Fibroblast of skin of left quadriceps (primary cell): ENCODE data around the gene MOGAT2.
"Not testable (repeated sequence)": the region's sequence is repeated elsewhere in the genome, so short reads cannot be mapped to it uniquely, and the experiment has no call there.

Experiments used
- DNase-seq, 2 experiments: peaks; one replicate each; pipeline ENCODE4 v3.0.0-alpha.2; 2013; ENCODE audit warnings: low read depth in 2 of 2

MOGAT2 gene

DNA sequence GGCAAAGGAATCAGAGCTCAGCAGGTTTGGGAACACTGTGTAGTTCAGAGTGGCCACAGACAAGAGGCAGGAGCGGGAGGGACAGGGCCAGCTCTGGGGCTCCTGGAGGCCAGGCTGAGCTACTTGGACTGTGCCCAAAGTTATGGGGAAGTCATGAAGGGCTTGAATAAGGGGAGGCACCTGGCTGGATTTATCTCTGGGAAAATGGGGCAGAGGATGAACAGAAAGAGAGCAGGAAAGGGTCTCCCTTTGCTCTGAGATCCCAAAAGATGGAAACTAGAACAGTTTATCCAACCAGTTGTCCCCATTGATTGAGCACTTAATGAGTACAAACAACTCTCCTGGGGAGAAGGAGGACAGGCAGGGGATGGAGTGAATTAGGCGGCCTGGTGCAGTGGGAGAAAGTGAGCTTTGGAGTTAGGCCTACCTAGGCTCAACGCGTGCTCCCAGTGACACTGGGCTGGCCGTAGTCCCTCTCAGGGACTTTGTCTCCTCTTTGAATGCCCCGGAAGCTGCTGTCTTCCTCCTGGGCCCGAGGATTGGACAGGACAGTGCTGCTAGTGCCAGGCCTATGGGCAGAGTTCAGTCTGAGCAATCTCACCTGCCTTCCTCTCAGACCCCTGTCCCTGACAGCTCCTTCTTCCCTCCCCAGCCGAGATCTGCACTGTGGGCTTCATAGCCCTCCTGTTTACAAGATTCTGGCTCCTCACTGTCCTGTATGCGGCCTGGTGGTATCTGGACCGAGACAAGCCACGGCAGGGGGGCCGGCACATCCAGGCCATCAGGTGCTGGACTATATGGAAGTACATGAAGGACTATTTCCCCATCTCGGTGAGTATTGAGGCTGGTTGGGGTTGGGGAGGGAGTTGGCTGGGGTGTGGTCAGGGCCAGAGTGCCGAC lies 2.0 kb downstream of the MOGAT2 start:
- DNase-seq: no peak

GRCh38 chr11:75720639-75721038 lies 3.0 kb downstream of the MOGAT2 start:
- DNase-seq: no peak

DNA sequence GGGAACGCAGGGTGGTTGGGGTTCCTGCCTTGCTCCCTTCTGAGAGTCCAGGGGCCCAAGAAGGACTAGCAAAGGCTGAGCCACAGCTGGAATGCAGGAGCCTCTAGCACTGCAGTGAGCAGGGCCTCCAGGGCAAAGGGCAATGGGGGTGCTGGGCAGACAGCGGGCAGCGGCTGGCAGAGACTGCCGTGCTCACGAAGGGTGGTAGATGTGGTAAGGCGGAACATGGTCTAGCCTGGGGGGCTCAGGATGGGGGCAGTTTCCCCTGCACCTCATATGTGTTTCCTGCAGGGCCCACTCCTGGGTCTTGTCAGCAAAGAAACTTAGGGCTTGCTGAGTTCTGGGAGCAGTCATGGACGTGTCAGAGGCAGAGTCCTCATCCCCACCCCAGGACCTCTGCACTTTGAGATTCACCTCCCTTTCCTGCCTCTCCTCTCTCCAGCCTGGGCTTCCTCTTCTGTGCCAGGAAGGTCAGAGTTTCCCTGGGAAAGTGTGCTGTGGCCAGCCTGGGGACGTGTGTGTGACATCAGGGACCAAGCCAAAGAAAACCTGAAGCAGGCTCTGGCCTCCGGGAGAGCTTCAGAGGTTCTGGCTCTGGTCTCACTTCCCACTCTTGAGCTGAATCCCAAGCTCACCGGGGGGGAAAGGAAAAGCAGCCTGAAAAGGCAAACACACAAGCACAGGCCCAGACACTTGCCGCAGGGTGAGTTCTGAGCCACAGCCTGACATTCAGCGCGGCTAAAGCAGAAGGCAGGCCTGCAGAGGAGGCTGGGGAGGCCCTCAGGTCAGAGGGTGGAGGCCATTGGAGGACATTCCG lies 4.4 kb downstream of the MOGAT2 start:
- DNase-seq: no peak

DNA sequence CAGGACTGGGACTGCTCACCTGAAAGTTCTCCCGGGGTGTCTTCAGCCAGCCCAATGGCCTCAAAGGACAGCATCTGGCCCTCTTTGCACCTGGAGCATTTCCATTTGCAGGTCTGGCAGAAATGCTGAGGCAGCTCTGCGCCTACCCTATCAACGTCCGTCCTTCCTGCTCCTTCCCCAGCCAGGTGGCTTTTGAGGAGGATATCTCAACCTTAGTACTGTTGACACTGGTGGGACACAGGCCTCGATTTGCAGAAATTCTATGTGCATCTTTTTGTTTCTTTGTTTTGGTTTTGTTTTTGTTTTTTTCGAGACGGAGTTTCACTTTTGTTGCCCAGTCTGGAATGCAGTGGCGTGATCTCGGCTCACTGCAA lies 5.0 kb downstream of the MOGAT2 start:
- DNase-seq: no peak

GRCh38 chr11:75725547-75726320 lies 8.1 kb downstream of the MOGAT2 start:
- no peak for DNase-seq

DNA sequence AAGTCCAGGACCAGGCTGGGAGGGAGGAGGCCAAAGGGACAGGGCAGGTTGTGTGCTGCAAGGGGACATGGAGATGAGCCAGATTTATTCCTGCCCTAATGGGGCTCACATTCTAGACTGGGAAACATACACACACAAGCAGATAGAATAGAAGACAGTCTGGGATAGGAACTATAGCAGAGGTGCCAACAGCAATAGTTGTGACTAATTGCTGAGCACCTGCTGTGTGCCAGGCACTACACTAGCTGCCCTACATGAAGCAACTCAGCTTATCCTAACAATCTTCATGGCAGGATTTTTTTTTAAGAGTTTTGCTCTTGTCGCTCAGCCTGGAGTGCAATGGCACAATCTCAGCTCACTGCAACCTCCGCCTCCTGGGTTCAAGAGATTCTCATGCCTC lies 11.4 kb downstream of the MOGAT2 start:
- no peak for DNase-seq

GRCh38 chr11:75731095-75731494 lies 13.5 kb downstream of the MOGAT2 start:
- no peak for DNase-seq

DNA sequence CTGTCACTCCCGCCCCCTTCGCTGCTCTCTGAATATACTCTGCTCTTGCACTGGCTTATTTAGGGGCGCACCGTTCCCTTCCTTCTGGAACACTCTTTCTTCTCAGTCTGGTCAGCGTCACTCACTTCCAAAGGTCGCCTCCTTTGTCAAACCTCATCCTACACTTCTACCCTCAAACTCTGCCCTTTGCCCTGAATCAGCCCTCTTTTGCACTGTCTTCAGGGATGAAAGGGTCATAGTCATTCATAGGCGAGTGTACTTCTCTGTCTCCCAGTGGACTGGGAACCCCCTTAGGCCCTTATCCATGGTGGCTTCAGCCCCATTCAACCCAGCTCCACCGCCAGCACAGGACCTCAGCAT lies 15.4 kb downstream of the MOGAT2 start:
- DNase-seq: no peak

DNA sequence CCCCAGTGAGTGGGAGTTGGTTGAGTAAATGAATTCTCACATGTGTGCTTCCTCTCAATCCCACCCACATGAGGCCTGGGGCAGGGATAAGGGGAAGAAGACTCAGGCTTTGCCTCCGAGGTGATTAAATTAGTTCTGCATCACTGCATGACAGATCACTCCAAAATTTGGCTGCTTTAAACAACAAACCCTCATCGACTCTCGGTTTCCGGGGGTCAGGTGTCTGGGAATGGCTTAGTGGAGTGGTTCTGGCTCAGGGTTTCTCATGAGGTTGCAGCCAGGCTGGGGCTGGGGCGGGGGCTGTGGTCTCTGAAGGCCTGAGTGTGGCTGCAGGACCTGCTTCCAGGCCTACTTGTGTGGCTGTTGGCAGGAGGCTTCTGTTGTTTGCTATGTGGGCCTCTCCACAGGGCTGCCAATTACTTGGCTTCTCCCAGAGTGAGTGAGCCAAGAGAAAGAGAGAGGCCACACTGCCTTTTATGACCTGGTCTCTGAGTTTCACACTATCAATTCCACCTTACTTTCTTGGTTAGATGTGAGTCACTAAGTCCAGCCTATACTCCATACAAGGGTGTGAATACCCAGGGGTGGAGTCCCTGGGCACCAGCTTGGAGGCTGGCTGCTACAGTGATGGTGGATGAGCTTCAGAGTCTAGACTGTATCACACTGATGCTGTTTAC lies 15.9 kb downstream of the MOGAT2 start:
- no peak for DNase-seq

DNA sequence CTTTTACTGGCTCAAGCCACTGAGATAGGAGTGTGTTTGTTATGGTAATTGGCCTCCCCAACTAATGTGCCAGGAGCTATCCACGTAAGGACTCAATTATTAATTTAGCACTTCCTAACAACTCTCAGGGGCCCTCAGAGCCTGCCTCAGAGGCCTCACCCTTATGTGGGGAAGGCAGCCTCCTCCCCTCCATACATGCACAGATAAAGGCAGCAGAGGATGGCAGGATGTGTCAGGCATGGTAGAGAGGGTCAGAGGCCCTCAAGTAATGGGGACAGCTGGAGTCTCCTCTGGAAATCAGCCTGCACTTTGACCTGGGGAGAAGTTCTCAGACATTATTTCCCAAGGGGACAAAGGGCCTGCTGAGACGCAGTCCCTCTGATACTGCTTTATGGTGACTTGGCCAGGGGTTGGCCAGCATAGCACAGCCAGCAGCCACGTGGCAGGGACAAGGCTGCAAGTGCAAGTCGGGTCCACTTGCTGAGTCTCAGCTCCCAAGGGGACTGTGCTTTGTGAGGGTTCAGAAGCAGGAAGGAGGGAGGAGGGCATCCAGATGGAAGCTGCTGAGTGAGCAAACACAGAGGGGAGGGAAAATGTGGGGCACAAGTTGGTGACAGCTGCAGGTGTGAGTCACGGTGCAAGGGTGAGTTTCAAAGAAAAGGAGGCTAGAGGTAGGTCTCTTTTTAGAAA lies 17.0 kb downstream of the MOGAT2 start:
- no peak for DNase-seq

DNA sequence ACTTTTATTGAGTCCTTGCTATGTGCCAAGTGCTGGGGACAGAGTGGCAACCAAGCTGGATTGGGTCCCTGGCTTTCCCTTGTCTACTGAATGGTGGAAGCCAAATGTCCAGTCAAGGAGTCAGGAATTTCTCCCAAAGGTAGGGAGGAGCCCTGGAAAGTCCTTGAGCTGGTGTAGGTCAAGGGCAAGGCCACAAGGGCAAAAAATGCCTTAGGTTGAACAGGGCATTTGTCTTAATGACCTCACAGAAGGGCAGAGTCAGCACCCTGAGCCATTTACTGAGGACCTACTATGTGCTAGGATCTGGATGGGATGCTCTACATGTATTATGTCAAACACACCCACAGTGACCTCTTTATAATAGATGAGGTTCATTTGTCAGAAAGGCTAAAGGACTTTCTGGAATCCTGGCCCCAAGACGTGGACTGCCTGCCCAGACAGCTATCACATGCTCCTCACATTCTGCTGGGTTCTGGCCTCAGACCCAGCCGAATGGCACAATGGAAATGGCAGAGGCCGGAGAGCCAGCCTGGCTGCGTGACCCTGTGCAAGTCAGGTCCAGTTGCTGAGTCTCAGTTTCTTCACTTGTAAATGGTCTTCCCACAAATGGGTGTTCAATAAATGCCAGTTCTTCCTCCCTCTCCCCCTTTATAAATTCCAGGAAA lies 17.7 kb downstream of the MOGAT2 start:
- DNase-seq: no peak

GRCh38 chr11:75737314-75737713 lies 19.7 kb downstream of the MOGAT2 start:
- DNase-seq: no peak

- DNase-seq: no peak
Observed at GRCh38 chr11:75740681-75741080, 23.0 kb downstream of the MOGAT2 start.

- DNase-seq: not testable (repeated sequence)
Observed at GRCh38 chr11:75743159-75743558, 25.5 kb downstream of the MOGAT2 start.

GRCh38 chr11:75743711-75744563 lies 26.3 kb downstream of the MOGAT2 start:
- no peak for DNase-seq

GRCh38 chr11:75745807-75746206 lies 28.2 kb downstream of the MOGAT2 start:
- DNase-seq: no peak

DNA sequence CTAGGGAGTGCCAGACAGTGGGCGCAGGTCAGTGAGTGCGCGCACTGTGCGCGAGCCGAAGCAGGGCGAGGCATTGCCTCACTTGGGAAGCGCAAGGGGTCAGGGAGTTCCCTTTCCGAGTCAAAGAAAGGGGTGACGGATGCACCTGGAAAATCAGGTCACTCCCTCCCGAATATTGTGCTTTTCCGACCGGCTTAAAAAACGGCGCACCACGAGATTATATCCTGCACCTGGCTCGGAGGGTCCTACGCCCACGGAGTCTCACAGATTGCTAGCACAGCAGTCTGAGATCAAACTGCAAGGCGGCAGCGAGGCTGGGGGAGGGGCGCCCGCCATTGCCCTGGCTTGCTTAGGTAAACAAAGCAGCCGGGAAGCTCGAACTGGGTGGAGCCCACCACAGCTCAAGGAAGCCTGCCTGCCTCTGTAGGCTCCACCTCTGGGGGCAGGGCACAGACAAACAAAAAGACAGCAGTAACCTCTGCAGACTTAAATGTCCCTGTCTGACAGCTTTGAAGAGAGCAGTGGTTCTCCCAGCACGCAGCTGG lies 31.2 kb downstream of the MOGAT2 start:
- not testable (repeated sequence) for DNase-seq

DNA sequence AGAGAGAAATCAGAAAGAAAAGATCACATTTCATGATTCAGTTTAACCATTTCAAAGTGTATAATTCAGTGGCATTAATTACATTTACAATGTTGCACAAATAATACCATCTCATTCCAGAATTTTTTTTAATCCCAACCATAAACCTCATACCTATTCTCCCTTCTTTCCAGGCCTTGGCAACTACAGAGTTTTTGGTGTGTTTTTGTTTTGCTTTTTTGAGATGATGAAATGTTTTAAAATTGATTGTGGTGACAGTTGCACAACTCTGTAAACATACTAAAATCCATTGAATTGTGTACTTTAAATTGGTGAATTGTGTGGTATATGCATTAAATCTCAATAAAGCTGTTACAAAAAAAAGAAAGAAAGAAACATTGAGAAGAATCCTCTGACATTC lies 37.3 kb downstream of the MOGAT2 start:
- not testable (repeated sequence) for DNase-seq

- DNase-seq: no peak
Observed at GRCh38 chr11:75757651-75758050, 40.0 kb downstream of the MOGAT2 start.
